PC-9 (cell line): ENCODE measurements around the gene GMEB2. TPM values are rescaled to one million over a fixed set of nuclear protein-coding genes. Genes with fewer than 3 reads are reported as not detected.

ENCODE experiments used
- BruUV-seq: library from RNA; stranded (reverse); fragments of 400-500 nt; replicated peaks from 2 replicates; lab custom pipeline; 2021; lab: Mats Ljungman, UMichigan
- CTCF ChIA-PET: fragments of 300-600 bp; sonication (Branson Sonifier 250); formaldehyde crosslinking; loops from one replicate; lab custom pipeline; 2022; ENCODE audit warnings: antibody characterized with exemption; lab: Charles Lee
- POLR2A ChIA-PET: fragments of 300-600 bp; sonication (Branson Sonifier 250); formaldehyde crosslinking; loops from one replicate; lab custom pipeline; 2022; ENCODE audit warnings: antibody characterized with exemption; ENCODE audit not compliant: unreplicated experiment; lab: Charles Lee
- DNase-seq, 2 experiments: peaks; one replicate each; pipeline versions ENCODE4 v3.0.0 to v3.0.0-alpha.2; 2015 to 2022; ENCODE audit warnings: mixed read lengths in 1 of 2
- H2AFZ ChIP-seq: fragments of 200-600 bp; sonication (generic); 2 replicates; pipeline ENCODE4 v1.8.1; 2017; ENCODE audit warnings: antibody characterized with exemption
- H3F3A ChIP-seq: fragments of 200-600 bp; sonication (generic); 2 replicates; pipeline ENCODE4 v1.8.1; 2017; ENCODE audit warnings: antibody characterized with exemption, mild to moderate bottlenecking, low read depth; ENCODE audit not compliant: insufficient read depth
- H3K27ac ChIP-seq: fragments of 200-600 bp; sonication (generic); 2 replicates; pipeline ENCODE4 v1.6.1; 2016; ENCODE audit warnings: mixed run types
- H3K27me3 ChIP-seq: fragments of 200-600 bp; sonication (generic); 2 replicates; pipeline ENCODE4 v1.6.1; 2016; ENCODE audit warnings: low read depth, mixed run types; ENCODE audit not compliant: insufficient read depth
- H3K36me3 ChIP-seq: fragments of 200-600 bp; sonication (generic); 2 replicates; pipeline ENCODE4 v1.6.1; 2016; ENCODE audit warnings: low read depth, mixed run types
- H3K4me1 ChIP-seq: fragments of 200-600 bp; sonication (generic); replicated peaks from 2 replicates; pipeline ENCODE4 v1.6.1; 2016; ENCODE audit warnings: mixed run types; ENCODE audit not compliant: insufficient read depth
- H3K4me2 ChIP-seq: fragments of 200-600 bp; sonication (generic); 2 replicates; pipeline ENCODE4 v1.6.1; 2017; ENCODE audit warnings: mixed run types
- H3K4me3 ChIP-seq: fragments of 200-600 bp; sonication (generic); 2 replicates; pipeline ENCODE4 v1.6.1; 2016; ENCODE audit warnings: mixed run types
- H3K79me2 ChIP-seq: fragments of 200-600 bp; sonication (generic); 2 replicates; pipeline ENCODE4 v1.6.1; 2017; ENCODE audit warnings: low read depth, mixed run types
- H3K9me2 ChIP-seq: fragments of 200-600 bp; sonication (generic); 2 replicates; pipeline ENCODE4 v1.8.1; 2017; ENCODE audit warnings: mild to moderate bottlenecking; ENCODE audit not compliant: insufficient read depth
- H3K9me3 ChIP-seq: fragments of 200-600 bp; sonication (generic); 2 replicates; pipeline ENCODE4 v1.8.1; 2016; ENCODE audit warnings: low read depth; ENCODE audit not compliant: insufficient read depth
- H4K20me1 ChIP-seq: fragments of 200-600 bp; sonication (generic); 2 replicates; pipeline ENCODE4 v1.8.1; 2017; ENCODE audit not compliant: insufficient read depth
- EZH2 ChIP-seq: fragments of 200-600 bp; sonication (generic); IDR thresholded peaks from 2 replicates; pipeline ENCODE4 v1.8.0; 2017; ENCODE audit warnings: antibody characterized with exemption, low read depth
- intact Hi-C: fragments of 100-400 bp; cut with micrococcal nuclease; formaldehyde crosslinking; loops from one replicate; pipeline ENCODE4 v1.10.0; 2022; ENCODE audit not compliant: unreplicated experiment
- total RNA-seq: library from RNA; stranded (reverse); gene quantifications from 2 replicates; pipeline ENCODE4 v1.2.3, GENCODE V29; 2021
- TF ChIP-seq, protein P1 (sequence below): fragments of 200-600 bp; sonication (generic); conservative IDR thresholded peaks from 2 replicates; pipeline ENCODE4 v1.6.1; 2017; ENCODE audit warnings: mixed run types, antibody characterized with exemption, mild to moderate bottlenecking, moderate library complexity

GMEB2 gene
- total RNA-seq, 1 experiment from 2014 or later, result 19.3 TPM

DNA sequence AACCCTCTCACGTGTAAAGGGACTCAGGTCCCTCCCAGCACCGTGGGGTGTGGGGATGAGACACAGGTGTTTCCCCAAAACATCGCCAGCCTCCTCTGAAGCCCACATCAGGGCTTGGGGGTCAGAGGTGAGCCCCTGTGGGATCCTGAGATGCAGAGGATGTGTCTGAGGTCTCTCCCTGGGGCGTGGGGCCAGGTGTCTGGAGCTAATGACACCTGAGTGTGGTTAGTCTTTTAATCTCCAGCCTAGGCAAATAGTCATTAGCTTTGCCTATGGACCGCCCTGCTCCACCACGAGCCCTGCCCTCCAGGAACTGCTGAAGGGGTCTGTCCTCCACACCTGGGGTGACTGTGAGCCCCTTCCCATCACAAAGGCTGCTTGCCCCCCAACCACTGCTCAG, 81.1 kb downstream of the GMEB2 start:
- intact Hi-C loops, result no loop called here
- Histone ChIP-seq H3K9me3 (no peaks in the 10 kb centered on the region), H2AFZ (no peak overlapping the region), H3K79me2 (no peaks in the 10 kb centered on the region), H3K9me2 (no peaks in the 10 kb centered on the region), H3K4me2 (peak overlapping the region; percentile 71), H3K27ac (peak overlapping the region; percentile 73), H3K4me1 (peaks cover 57% of the 10 kb centered on the region), H3K4me3 (no peak overlapping the region), H3K36me3 (no peaks in the 10 kb centered on the region), H4K20me1 (no peaks in the 10 kb centered on the region), H3K27me3 (no peaks in the 10 kb centered on the region), H3F3A (peaks cover 26% of the 10 kb centered on the region; the same call in 1 of the 2 replicates)
- BruUV-seq, result no TSS peak
- ChIA-PET CTCF (interaction anchor here (0.9 kb wide), 1 partner anchor 96 kb away, joined by 5 read pairs; no protein-coding TSS in a partner anchor), POLR2A (interaction anchor here (0.6 kb wide), 2 partner anchors 10 to 96 kb away, joined by 3 to 8 read pairs; no protein-coding TSS in a partner anchor)
- no peak for DNase-seq
- TF ChIP-seq, protein P1, sequence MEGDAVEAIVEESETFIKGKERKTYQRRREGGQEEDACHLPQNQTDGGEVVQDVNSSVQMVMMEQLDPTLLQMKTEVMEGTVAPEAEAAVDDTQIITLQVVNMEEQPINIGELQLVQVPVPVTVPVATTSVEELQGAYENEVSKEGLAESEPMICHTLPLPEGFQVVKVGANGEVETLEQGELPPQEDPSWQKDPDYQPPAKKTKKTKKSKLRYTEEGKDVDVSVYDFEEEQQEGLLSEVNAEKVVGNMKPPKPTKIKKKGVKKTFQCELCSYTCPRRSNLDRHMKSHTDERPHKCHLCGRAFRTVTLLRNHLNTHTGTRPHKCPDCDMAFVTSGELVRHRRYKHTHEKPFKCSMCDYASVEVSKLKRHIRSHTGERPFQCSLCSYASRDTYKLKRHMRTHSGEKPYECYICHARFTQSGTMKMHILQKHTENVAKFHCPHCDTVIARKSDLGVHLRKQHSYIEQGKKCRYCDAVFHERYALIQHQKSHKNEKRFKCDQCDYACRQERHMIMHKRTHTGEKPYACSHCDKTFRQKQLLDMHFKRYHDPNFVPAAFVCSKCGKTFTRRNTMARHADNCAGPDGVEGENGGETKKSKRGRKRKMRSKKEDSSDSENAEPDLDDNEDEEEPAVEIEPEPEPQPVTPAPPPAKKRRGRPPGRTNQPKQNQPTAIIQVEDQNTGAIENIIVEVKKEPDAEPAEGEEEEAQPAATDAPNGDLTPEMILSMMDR, result no peak
- no peak for TF ChIP-seq EZH2

DNA sequence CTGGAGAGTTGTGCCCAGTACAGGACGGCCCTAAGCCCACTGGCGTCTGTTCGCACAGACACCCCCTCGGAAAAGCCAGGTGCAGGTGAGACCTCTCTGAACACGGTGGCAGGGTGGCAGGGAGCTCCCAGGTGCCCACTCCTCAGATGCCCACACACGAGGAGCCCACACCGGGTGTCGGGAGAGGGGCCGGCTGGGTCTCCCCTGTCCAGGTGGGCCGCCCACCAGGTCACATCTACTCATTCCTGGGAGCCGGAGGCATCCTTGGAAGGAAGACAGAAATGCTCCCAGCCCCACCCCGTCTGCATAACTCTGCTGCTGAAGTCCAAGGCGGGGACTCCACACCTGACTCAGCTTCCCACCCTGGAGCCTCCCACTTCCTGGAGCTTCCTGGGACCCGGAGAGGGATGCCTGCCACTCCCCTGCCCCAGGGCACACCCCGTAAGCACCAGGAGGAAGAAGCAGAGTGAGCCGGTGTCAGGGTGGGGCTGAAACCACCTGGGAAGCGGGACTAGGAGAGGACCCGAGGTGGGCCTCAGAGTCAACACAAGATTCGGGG, 81.9 kb downstream of the GMEB2 start:
- Histone ChIP-seq H3K4me2 (peak overlapping the region; percentile 71), H3K27me3 (no peaks in the 10 kb centered on the region), H3K27ac (peak overlapping the region; percentile 73), H3K9me2 (no peaks in the 10 kb centered on the region), H3F3A (peaks cover 26% of the 10 kb centered on the region; the same call in 1 of the 2 replicates), H3K79me2 (no peaks in the 10 kb centered on the region), H3K36me3 (no peaks in the 10 kb centered on the region), H4K20me1 (no peaks in the 10 kb centered on the region), H3K4me3 (peak overlapping the region; percentile 28; the same call in 1 of the 2 replicates), H3K9me3 (no peaks in the 10 kb centered on the region), H2AFZ (no peak overlapping the region), H3K4me1 (peaks cover 63% of the 10 kb centered on the region)
- DNase-seq, result peak; percentile 95 to 96
- ChIA-PET POLR2A (interaction anchor here (0.6 kb wide), 4 partner anchors 11 to 441 kb away, joined by 3 to 9 read pairs (median 6); no protein-coding TSS in a partner anchor), CTCF (no interaction called here)
- BruUV-seq, result no TSS peak
- intact Hi-C loops, result no loop called here
- TF ChIP-seq, protein P1, result no peak
- TF ChIP-seq EZH2, result no peak

DNA sequence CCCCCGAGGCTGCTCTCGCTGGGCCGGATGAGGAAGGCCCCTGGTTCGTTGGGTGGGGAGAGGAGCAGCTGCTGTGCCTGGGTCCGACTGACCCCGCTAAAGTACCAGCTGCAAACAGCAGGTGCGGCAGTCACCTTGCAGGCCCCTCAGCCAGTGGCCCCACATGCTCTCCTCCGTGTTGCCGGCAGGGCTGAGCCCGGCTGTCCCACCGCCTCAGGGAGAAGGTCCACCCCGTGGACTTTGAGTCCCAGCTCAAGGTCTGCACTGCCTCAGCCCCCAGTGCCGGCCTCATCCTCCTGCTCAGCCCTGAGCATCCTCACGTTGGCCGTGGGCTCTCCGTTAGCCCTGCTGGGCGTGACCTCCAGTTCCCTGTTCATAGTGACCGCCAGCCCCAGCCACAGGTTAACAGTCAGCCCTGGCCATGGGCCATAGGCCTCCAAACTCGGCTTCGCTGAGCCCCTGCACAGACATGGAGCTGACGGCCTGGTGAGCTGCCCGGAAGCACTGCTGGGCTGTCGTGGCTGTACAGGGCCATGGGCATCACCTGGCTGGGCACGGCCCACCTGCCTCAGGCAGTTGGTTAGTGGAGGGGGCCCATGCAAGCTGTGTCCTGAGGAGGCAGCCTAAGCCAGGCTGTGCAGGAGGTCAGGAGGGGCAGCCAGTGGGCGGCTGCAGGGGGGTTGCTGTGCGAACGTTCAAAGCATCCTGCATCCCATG, 82.5 kb downstream of the GMEB2 start:
- Histone ChIP-seq H3K9me2 (no peaks in the 10 kb centered on the region), H3K4me1 (peaks cover 69% of the 10 kb centered on the region), H3K79me2 (no peaks in the 10 kb centered on the region), H3K27ac (no peak overlapping the region), H3K4me3 (no peak overlapping the region), H3K27me3 (no peaks in the 10 kb centered on the region), H3K36me3 (no peaks in the 10 kb centered on the region), H4K20me1 (no peaks in the 10 kb centered on the region), H2AFZ (no peak overlapping the region), H3K9me3 (no peaks in the 10 kb centered on the region), H3F3A (peaks cover 27% of the 10 kb centered on the region; the same call in 1 of the 2 replicates), H3K4me2 (peak overlapping the region; percentile 71)
- TF ChIP-seq, protein P1, result no peak
- TF ChIP-seq EZH2, result no peak
- ChIA-PET CTCF (no interaction called here), POLR2A (interaction anchor here (0.6 kb wide), 3 partner anchors 98 to 442 kb away, joined by 4 to 9 read pairs (median 8); no protein-coding TSS in a partner anchor)
- DNase-seq, result peak in 1 of 2 experiments; percentile 43
- intact Hi-C loops, result no loop called here
- BruUV-seq, result no TSS peak
